ENCODE results near the gene UBFD1.
"Not testable (repeated sequence)": the region's sequence is repeated elsewhere in the genome, so short reads cannot be mapped to it uniquely, and the experiment has no call there.

UBFD1 gene

DNA sequence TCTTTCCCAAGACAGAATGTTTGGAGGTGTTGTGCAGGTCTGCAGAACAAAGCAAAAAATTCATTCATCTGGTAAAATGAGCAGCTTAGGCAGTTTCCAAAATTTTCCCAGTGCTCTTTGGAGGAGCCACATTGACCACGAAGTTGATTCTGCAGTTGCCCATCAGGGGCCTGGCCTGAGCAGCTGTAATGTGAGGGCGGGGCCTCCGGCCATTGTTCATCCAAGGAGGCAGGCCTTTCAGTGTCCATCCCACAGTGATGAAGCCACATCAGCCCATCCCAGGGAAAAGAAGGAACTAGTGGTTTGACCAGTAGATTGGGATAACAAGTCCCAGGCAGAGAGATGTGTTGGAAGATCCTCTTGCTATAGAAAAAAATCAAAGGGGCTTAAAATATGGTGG, 10.1 kb downstream of the UBFD1 start:
- no peak for DNase-seq (ENCODE audit: low spot score)

DNA sequence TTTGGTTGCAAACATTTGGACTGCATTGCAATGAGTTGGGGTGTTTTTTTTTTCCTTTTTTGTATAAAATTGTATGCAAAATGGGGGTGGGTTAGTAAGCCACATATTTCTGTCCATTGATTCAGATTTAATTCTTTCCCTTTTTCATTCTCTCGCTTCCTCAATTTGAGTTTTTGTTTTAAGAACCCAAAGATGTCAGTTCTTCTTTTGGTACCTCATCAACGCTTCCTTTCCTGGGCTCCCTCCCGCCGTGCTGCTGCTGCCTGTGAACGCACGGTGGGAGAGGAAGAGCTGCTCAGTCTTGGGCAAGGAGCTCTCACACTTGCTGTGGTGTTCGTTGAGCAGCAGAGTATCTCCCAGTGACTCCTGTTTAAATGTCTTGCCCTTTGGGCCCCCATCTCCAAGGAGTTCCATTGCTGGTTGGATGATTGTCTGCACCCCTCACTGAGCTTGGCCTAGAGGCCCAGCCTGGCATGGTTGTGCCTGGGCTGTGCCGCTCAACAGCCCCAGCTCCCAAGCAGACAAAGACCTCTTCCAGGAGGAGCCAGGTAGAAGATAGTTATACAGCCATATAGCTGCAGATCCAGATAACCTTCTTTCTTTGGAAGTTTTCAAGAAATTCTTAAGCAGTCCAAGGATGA, 13.6 kb downstream of the UBFD1 start:
- DNase-seq (ENCODE audit: low spot score) = no peak

DNA sequence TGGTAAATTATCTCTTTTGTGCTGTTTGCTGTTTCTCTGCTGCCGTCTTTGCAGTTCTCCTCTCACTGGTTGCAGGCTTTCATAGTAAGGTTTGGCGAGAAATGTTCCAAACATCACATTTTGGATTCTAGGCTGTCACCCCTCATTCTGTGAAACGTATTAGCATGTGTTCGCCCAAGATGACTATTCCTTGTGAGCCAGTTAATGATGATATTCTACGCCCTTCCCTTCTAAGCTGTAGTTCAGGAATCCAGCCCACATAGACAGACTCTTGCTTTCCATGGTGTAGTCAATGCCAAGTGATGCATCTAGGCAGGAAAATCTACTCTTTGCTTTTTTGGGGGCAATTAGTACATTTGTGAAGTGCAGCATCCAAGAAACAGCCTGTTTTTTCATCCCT, 14.4 kb downstream of the UBFD1 start:
- DNase-seq (ENCODE audit: low spot score) = no peak

DNA sequence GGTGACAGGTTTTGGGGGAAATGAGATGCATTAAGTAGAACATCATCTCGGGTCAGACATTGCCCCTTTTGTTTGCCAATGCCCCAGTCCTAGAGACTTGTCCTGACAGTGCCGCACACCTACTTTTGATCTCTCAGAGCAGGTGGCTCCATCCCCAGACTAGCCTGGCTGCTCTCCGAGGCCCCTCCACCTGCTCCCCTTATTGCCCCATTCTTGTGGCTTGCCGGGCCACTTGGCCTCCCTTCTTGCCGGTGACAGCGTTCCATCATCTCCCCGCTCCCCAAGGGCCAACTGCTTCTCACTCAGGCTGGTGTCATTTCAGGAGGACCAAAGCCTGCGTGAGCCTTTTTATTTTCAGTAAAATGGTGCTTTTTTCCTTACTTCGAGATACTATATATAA, 14.9 kb downstream of the UBFD1 start:
- DNase-seq (ENCODE audit: low spot score) = no peak

DNA sequence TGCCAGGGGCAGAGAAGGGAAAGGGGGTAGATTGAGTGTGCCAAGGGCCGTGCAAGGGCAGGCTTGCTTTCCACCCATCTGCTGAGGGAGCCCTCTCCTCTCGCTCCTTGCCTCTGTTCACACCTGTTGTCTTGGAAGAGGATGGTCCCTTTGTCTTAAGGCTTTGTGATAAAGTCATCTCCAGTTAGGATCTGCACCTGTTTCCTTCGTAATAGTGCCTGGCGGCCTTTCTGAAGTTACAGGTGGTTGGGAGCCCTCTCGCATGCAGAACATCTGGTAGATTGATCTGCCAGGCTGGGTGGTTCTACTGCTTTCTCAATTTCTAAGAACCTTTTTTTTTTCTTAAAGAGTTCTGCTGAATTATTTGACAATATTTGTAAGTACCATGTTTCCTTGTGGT, 16.3 kb downstream of the UBFD1 start:
- no peak for DNase-seq (ENCODE audit: low spot score)

DNA sequence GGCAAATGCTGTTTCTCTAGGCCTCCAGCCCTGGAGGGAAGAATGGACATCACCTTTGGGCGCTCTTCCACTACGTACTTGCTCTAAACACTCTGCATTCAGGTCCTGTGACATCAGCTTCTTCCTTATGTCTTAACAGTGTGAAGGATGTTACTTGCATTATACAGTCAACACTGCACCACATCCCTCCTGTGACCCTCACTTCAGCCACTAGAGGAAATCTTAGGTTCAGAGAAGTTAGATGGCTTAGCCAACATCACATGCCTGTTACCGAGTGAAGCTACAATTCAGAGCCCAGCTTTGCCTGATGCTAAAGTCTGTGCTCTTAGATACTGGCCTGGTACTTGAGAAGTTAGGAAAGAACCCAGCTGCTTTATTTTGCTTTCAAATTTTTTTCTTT, 18.3 kb downstream of the UBFD1 start:
- no peak for DNase-seq (ENCODE audit: low spot score)

DNA sequence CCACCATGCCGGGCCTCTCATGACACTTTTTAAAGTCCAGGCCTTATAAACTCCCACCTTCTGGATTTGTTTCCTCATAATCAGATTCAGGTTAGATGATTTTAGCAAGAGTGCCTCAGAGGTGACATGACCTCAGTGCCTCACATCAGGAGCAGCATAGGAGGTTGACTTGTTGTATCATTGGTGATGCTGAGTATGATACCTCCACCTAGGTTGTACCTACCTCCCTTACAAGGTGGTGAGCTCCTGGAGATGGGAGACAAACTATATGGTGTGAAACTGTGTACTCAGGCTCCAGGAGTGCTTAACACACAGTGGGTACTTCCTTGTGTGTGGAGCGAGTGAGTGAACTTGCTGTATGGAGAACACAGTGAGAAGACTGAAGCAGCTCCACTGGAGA, 20.0 kb downstream of the UBFD1 start:
- no peak for DNase-seq (ENCODE audit: low spot score)

DNA sequence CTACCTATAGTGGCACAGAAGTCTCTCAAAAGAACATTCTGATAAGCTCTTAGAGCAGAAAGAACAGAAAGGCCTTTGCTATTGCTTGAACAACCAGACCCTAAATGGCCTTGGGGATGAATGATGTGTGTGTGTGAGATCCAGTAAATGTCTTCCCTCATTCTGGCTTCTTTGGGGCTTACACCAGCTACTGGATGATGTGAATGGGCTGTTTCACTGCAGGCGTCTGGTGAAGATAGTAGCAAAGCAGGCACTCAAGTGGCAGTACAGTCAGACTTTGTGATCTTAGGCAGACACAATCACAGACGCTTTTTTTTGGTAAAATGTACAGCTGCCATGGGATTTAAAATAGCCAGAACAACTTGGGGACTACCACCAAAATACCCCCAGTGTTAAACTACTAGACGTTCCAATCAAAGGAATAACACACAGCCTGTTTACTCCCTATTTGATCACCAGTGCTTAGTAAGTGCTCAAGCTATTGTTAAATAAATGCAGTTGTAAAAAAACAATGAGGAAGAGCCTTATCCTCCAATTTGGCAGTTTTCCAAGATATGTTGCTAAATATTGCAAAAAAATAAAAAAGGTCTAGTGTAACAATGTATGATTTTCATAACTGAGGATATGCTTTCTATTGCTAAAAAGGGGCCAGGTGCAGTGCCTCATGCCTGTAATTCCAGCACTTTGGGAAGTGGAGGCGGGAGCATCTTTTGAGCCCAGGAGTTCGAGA, 20.7 kb downstream of the UBFD1 start:
- DNase-seq (ENCODE audit: low spot score) = no peak

DNA sequence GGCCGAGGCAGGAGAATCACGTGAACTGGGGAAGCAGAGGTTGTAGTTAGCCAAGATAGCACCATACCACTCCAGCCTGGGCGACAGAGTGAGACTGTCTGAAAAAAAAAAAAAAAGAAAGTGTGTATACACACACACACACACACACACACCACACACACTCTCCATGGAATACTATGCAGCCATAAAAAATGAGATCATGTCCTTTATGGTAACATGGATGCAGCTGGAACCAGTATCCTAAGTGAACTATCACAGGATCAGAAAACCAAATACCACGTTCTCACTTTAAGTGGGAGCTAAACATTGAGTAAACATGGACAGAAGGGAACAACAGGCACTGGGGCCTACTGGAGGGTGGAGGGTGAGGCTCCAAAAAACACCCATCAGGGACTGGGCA, 21.8 kb downstream of the UBFD1 start:
- no peak for DNase-seq (ENCODE audit: low spot score)

DNA sequence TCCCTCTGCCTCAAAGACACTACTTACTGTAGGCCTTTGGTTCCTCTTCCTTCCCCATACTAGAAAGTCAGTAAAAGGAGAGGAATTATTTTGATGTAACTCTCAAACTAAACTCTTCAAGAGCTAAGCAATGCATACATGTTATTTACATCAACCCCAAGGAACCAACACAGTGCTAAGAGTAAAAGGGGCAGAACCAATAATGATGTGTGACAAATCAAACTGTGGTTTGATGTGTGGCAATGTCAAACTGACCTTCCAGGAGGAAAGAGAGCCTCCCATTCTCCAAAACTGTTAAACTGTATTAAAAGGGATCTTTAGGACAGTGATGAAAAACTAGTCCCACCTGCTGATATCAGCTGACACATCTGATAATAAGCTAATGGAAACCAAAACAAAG, 22.9 kb downstream of the UBFD1 start:
- no peak for DNase-seq (ENCODE audit: low spot score)

DNA sequence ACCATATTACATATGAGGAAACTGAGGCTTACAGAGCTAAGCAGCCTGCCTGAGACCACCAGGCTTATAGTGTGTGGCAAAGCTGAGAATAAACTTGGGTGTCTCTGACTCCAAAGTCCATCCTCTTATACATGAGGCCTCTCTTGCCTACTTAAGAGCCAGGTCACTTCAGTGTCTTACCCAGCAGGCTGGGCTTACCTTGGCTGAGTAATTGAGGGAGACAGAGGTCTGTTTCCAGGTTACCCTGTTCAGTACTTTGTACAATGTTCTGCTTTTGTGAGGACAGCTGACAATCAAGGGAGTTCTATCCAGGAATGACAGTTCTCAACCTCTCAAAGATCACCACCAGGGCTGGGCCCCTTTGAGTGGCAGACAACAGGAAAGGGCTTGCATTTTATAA, 24.2 kb downstream of the UBFD1 start:
- no peak for DNase-seq (ENCODE audit: low spot score)

DNA sequence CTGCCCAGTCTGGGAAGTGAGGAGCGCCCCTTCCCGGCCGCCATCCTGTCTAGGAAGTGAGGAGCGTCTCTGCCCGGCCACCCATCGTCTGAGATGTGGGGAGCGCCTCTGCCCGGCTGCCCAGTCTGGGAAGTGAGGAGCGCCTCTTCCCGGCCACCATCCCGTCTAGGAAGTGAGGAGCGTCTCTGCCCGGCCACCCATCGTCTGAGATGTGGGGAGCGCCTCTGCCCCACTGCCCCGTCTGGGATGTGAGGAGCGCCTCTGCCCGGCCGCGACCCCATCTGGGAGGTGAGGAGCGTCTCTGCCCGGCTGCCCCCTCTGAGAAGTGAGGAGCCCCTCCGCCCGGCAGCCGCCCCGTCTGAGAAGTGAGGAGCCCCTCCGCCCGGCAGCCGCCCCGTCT, 25.7 kb downstream of the UBFD1 start:
- DNase-seq (ENCODE audit: low spot score) = not testable (repeated sequence)

DNA sequence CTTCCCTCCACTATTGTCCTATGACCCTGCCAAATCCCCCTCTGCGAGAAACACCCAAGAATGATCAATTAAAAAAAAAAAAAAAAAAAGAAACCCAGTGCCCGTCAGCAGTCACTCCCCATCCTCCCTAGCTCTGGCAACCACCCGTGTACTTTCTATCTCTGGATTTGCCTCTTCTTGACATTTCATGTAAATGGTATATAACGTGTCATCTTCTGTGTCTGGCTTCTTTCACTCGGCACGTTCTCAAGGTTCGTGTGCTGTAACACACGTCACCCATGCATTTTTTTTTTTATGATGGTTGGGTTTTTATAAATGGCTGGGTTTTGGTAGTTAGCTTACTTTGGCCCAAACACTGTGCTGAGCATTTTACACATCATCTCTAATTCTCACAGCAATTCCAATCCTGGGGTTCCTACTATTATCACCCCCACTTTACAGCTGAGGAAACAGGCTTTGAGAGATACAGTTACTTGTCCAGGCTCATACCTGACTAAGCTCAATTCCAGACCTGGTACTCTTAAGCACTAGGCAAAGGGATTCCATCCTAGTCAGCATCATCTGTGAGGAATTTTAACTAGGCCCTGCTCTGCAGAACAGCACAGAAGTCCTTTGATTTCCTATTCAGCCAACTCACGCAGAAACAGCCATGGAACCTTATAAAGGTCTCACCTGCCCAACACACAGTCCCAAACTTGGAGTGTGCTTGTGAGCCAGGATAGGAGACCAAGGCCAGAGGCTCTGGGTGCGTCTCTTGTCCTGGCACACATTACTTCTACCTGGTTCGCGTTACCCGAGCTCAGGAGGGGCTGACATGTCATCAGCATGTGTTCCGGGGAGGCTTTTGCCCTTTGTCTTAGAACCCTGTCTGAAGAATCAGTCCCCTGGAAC, 26.9 kb downstream of the UBFD1 start:
- DNase-seq (ENCODE audit: low spot score) = no peak

DNA sequence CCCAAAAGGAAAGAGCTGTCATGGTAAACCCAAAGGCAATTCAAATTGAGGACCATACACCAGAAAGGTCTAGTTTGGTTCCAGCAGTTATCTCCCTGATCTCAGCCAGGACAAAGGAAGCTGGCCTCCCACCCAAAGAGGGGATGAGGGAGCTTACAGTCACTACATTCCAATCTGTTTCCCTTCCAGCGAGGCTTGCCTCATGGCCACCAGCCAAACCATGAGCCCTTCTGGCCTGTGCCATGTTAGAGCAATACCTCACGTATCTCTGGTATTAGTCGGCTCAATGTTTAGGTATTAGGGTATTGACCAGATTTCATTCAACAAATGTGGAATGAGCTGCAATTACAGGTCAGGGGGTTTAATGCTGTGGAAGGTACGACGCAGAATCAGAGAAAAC, 30.2 kb downstream of the UBFD1 start:
- peak; percentile 68 for DNase-seq (ENCODE audit: low spot score)

DNA sequence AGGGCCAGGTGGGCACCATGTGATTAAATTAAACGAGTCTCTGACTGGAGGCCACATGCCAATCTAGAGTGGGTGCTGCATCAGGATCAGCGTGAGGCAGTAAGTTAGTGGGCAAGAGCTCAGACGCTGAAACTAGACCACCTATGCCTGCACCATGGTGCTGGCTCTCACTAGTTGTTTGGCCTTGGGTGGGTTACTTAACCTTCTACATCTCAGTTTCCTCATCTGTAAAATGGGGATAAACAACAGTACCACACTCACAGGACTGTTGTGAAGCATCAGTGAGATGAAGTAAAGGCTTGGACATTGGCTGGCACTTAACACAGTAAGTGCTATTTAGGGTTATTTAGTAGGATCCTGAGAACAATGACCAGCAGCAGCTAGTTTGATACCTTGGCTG, 32.7 kb downstream of the UBFD1 start:
- no peak for DNase-seq (ENCODE audit: low spot score)

DNA sequence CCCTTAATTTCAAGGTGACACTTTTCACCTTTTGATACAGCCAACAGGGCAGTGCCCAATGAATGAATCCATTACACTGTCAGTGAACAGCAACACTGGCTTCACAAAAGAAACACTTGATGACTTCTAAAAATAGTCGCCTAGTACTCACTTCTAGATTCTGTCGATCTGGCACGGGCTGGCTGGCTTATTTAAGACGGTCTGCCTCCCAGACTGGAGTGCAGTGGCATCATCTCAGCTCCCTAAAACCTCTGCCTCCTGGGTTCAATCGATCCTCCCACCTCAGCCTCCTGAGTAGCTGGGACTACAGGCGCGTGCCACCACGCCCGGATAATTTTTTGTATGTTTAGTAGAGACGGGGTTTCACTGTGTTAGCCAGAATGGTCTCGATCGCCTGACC, 36.7 kb downstream of the UBFD1 start:
- no peak for DNase-seq (ENCODE audit: low spot score)

DNA sequence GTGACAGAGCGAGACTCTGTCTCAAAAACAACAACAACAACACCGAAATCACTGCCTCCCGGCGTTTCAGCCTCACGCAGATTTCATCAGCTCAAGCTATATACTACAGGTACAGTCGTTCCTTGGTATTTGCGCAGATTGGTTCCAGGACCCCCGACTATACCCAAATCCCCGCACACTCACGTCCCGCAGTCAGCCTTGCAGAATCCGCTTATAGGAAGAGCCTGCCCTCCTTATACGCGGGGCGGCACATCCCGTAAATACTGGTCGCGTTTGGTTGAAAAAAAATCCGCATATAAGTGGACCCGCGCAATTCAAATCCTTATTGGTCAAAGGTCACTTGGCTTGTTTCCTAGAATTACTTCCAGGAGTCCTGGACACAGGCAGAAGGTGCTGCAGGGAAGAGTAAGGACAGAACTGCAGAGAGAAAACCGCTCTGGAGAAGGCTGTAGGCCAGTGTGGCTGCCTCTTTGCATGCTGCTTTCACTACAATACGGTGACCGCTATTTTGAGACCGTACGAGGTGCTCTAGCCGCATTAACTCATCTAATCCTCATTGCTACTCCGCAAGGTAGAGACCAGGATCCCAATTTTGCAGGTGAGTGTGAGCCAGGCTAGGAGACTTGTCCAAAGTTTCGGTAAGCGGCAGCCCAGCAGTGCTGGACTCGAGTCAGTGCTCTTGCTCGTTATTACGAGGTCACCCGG, 37.9 kb downstream of the UBFD1 start:
- DNase-seq (ENCODE audit: low spot score) = no peak

DNA sequence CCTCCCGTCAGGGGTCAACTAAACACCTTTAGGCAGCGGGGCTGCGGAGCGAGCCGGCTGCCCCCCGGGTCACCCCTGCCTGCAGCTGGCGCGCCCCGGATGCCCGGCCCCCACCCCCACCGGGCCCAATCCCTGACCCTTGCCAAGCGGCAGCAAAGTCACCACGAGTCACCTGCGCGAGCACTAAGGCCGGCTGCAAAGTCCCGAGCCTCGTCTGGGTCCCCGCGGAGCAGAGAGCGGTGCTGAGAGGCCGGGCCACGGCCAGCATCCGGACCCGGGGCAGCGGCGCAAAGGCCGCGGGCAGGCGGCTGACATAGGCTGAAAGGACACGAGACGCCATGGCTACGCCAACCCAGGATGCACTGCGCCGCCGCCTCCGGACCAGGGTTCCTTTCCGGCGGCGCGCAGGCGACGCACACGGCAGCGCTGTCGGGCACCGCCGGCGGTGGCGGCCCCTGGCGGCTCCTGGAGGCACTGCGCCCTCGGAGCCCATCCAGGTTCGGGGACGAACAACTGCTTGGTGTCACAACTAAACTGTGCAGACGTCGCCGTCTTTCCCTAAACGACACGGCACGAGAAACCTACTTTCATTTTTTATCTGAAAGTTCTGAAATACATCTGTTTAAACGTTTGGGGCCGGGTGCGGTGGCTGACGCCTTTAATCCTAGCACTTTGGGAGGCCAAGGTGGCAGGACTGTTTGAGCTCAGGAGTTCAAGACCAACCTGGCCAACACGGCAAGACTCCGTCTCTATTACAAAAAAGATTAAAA, 38.6 kb downstream of the UBFD1 start, which contains the start of gene NDUFAB1:
NDUFAB1 (minus strand) TSS at position 366 of the 770 bp plus-strand sequence; CDS start at position 340, 26 bp downstream.
- peak; percentile 97 for DNase-seq (ENCODE audit: low spot score)

DNA sequence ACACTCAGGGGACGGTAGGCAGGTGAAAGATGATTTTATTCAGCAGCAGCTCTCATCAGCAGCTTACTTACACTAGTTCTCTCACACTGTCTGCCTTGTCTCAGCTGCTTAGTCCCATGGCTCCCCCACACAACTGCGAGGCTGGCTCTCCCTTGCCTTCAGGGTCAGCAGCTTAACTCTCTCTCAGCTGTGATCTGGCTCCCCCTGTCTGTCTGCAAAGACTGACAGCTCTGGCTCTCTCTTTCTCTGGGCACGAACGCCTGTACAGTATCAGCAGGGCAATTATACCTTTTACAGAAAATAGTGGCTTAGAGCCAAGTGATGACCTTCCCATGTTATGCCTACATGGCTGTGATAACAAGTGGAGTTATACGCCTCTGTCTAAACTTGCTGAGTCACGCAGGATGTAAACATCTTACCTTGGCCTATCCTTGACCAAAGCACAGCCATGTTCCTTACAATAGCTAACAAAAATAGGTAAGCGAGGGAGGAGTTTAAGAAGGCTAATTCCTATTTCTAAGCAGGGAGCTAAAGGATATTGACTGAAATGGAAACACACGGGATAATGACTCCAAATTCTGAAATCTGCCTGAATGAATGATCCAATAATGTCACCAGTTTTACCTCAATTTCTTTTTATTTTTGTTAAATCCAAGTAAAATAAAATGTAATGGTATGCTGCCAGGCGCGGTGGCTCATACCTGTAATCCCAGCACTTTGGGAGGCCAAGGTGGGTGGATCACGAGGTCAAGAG, 39.7 kb downstream of the UBFD1 start:
- no peak for DNase-seq (ENCODE audit: low spot score)

DNA sequence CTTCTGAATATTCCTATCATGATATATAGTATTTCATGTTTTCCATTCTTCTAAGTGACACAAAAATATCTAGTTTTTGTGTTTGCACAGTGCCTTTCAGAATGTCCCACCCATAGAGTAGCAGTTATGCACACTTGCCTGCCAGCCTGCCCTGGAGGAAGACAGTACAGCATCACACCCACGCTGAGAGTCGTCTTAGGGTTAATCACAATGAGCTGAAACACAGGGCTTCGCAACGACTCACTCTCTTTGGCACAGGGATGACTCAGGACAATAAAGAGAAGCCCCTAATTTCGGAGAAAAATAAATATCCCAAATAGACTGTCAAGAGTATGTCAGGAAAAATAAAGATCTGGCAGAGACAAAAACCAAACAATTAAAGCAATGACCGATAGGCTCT, 50.2 kb downstream of the UBFD1 start:
- DNase-seq (ENCODE audit: low spot score) = no peak

DNA sequence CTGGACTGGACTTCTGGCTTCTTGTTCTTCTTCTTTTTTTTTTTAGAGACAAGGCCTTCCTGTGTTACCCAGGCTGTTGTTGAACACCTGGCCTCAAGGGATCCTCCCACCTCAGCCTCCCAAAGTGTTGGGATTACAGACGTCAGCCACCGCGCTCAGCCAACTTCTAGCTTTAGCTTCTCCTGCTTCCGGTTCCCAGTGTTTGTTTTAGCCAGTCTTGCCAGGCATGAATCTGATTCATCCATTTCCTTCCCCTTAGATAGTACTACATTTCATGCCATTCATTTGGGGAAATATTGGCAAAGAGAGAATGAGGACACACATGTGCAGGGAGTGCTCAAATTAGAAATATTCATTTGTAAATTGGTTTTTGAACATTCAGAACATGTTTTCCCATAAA, 50.7 kb downstream of the UBFD1 start:
- DNase-seq (ENCODE audit: low spot score) = no peak
